Psoas muscle (tissue), 8 donors: ENCODE data around the gene PTPRD. TPM values are rescaled to one million over a fixed set of nuclear protein-coding genes. Genes with fewer than 3 reads are reported as not detected.

Experiments used
- ATAC-seq, 4 donors: fragments of 200-7000 bp; cut with Tn5 transposase; one replicate each; pipeline ENCODE4 v1.9.1; 2020; ENCODE audit warnings: moderate library complexity in 3 of 4, mild to moderate bottlenecking in 2 of 4
- DNase-seq, 2 donors: peaks; one replicate each; pipeline ENCODE4 v3.0.0-alpha.2; 2020
- H3K27ac ChIP-seq: fragments of 200-600 bp; one replicate; pipeline ENCODE4 v1.8.0; 2022
- H3K27me3 ChIP-seq, 3 donors: fragments of 200-600 bp in 1 of 3; one replicate each; pipeline versions ENCODE4 v1.6.1 to v1.8.0; 2013 to 2022; ENCODE audit warnings: low read length in 2 of 3, mild to moderate bottlenecking in 2 of 3, moderate library complexity in 1 of 3; ENCODE audit not compliant: insufficient read depth in 3 of 3
- H3K36me3 ChIP-seq, 2 donors: fragments of 200-600 bp in 1 of 2; one replicate each; pipeline versions ENCODE4 v1.6.1 to v1.8.0; 2013 to 2022; ENCODE audit warnings: low read depth in 1 of 2, mild to moderate bottlenecking in 1 of 2, moderate library complexity in 1 of 2; ENCODE audit not compliant: insufficient read depth in 1 of 2
- H3K4me1 ChIP-seq: fragments of 200-600 bp; one replicate; pipeline ENCODE4 v1.8.0; 2022
- H3K4me3 ChIP-seq: fragments of 200-600 bp; one replicate; pipeline ENCODE4 v1.8.0; 2022; ENCODE audit warnings: mild to moderate bottlenecking
- H3K9me3 ChIP-seq: fragments of 200-600 bp; one replicate; pipeline ENCODE4 v1.8.0; 2022
- WGBS, 3 donors: extraction: QIAGEN DNeasy Blood & Tissue Kit; methylation state at CpG; one replicate each; pipeline versions ENCODE4 v1.1.6 to v1.1.7; 2013; 5-methylcytosine and 5-hydroxymethylcytosine counted together
- intact Hi-C, 2 donors: fragments of 100-400 bp; cut with DNase I; formaldehyde crosslinking; loops; one replicate each; pipeline versions ENCODE4 v1.11.0 to v1.14.2; 2022
- polyA plus RNA-seq, 3 donors: library from polyadenylated mRNA; stranded (reverse); fragments of 200-250 nt; gene quantifications; one replicate each; pipeline ENCODE4 v1.2.3, GENCODE V29; 2013
- total RNA-seq, 4 donors: library from RNA; stranded (reverse); fragmentation: NEBNext Ultra II Directional in 2 of 4; extraction: Animal tissue kit (Norgen Biotek cat#: 25700) in 2 of 4; gene quantifications; one replicate each; pipeline versions ENCODE4 v1.2.1 to v1.2.4, GENCODE V29; 2021 to 2023
- TF ChIP-seq, protein P1 (sequence below): fragments of 200-600 bp; IDR thresholded peaks from one replicate; pipeline ENCODE4 v1.8.0; 2022; ENCODE audit warnings: antibody characterized with exemption
- donor health status: healthy with polysubstance abuse.
- donor health status: DM: no; HTN: no; CAD: no; lungs with moderate emphysema.
- donor health status: Bipolar disorder and iron deficiency.
- donor health status: healthy.
- donor health status: DM: yes; HTN: yes; CAD: no.
- donor health status: DM: no; HTN: no; CAD: no.
- donor health status: DM: no; HTN: no; CAD: no.
- donor health status: DM: yes; HTN: yes; CAD: no.

PTPRD gene
- total and polyA plus RNA-seq, 7 donors: 0.44 to 3.1 (median 0.91) TPM

DNA sequence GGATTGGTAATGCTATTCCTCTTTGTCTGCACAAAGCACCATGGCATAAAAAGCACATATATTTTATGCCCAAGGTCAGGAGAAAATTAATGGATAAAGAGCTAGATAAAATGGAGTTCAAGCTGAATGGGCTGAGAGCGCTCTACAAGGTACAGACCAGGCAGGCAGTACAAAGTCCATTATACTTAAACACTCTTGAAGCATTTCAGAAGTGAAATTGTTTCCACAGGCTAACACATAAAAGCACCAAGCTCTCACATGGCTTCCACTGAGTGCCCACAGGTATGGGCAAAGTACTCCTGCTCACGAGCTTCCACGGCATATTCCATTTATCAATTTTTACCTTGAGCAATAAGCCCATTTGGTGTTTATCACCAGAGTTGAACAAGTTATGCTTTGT, 2042.0 kb downstream of the PTPRD start:
- intact Hi-C loops: no loop called here
- no peak overlapping the region for H3K4me3 ChIP-seq
- no peaks in the 10 kb centered on the region for H3K36me3 ChIP-seq
- no peaks in the 10 kb centered on the region for H3K4me1 ChIP-seq
- DNase-seq (no peak), ATAC-seq (no peak)
- TF ChIP-seq, protein P1, sequence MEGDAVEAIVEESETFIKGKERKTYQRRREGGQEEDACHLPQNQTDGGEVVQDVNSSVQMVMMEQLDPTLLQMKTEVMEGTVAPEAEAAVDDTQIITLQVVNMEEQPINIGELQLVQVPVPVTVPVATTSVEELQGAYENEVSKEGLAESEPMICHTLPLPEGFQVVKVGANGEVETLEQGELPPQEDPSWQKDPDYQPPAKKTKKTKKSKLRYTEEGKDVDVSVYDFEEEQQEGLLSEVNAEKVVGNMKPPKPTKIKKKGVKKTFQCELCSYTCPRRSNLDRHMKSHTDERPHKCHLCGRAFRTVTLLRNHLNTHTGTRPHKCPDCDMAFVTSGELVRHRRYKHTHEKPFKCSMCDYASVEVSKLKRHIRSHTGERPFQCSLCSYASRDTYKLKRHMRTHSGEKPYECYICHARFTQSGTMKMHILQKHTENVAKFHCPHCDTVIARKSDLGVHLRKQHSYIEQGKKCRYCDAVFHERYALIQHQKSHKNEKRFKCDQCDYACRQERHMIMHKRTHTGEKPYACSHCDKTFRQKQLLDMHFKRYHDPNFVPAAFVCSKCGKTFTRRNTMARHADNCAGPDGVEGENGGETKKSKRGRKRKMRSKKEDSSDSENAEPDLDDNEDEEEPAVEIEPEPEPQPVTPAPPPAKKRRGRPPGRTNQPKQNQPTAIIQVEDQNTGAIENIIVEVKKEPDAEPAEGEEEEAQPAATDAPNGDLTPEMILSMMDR: no peak
- no peaks in the 10 kb centered on the region for H3K9me3 ChIP-seq
- H3K27ac ChIP-seq: no peak overlapping the region
- WGBS, 3 donors: 89 to 97% (median 92%) methylated on average over 3 of the region's 3 CpGs
- no peaks in the 10 kb centered on the region for H3K27me3 ChIP-seq

DNA sequence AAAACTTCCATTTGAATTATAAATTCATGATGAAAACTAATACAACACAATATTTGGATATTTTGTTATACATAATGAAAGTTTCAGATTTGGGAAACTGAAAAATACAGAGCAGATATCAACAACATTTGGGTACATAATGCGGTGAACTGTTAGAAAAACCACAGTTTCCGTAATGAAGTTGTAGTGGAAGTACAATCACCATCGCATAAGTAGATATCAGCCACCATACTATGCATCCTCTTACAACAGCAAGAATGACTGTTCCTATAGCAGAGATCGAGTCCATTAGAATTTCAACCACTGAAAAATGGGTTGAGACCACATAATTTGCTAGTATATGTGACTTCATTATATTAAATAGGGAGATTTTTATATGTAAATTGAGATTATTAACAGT, 2043.0 kb downstream of the PTPRD start:
- 91 to 98% (median 94%) methylated on average over 4 of the region's 4 CpGs for WGBS, 3 donors
- intact Hi-C loops: no loop called here

DNA sequence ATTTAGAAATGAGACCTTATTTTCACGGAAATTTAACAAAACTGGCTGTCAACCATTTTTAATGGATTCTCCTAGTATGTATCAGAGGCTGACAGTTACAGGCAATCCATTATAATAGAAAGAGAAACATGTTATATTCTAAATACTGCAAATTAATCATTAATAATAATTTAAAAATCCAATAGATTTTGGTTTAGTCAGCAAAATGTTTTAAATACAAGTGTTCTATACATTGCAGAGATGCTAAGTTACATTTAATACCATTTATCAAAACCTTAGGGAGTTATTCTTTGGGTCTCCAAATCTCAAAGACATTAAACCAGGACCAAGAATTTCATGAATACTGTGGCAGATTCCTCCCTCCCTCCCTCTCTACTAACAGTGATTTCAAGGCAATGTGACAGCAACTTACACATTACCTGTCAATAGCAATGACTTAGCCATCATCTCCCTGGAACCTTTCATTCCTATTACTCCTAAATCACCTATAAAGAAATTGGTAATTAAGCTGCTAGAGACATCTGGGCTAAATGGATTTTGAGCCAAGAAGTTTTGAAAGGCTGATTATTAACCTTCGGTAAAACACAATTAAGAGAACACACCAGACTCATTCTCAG, 2044.7 kb downstream of the PTPRD start:
- intact Hi-C loops: no loop called here
- WGBS, 3 donors: 78 to 88% (median 86%) methylated on average over 2 of the region's 2 CpGs
- H3K36me3 ChIP-seq: no peaks in the 10 kb centered on the region
- no peaks in the 10 kb centered on the region for H3K4me1 ChIP-seq
- H3K27me3 ChIP-seq: no peaks in the 10 kb centered on the region
- no peaks in the 10 kb centered on the region for H3K9me3 ChIP-seq
- ATAC-seq (no peak), DNase-seq (no peak)
- TF ChIP-seq, protein P1: no peak
- H3K27ac ChIP-seq: no peak overlapping the region
- no peak overlapping the region for H3K4me3 ChIP-seq

More for the DNA sequence above, 2043.0 kb downstream of the PTPRD start:
- TF ChIP-seq, protein P1: no peak
- H3K4me3 ChIP-seq: no peak overlapping the region
- no peaks in the 10 kb centered on the region for H3K4me1 ChIP-seq
- ATAC-seq: no peak
- H3K27ac ChIP-seq: no peak overlapping the region
- no peak for DNase-seq
- no peaks in the 10 kb centered on the region for H3K9me3 ChIP-seq
- H3K36me3 ChIP-seq: no peaks in the 10 kb centered on the region
- no peaks in the 10 kb centered on the region for H3K27me3 ChIP-seq

DNA sequence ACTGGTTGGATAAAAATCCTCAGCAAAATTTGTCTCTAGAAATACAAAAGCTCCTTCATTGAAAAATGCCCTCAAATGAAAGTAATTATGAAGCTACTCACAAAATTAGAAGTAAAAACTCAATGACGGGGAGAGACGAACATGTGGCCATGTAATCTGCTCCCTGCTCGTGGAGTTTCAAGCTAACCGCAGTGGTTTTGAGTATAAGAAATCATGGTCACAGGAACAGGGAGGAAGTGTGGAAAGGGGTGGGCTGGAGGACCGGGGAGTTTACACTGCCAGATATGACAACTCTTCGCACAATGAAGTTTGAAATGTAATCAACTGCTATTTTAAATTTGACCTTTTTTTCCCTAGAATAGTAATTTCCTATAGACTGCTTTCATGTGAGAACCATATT, 2047.8 kb downstream of the PTPRD start:
- intact Hi-C loops: no loop called here
- no peak overlapping the region for H3K27ac ChIP-seq
- TF ChIP-seq, protein P1: no peak
- no peaks in the 10 kb centered on the region for H3K27me3 ChIP-seq
- no peaks in the 10 kb centered on the region for H3K4me1 ChIP-seq
- no peak overlapping the region for H3K4me3 ChIP-seq
- H3K36me3 ChIP-seq: no peaks in the 10 kb centered on the region
- no peaks in the 10 kb centered on the region for H3K9me3 ChIP-seq
- WGBS, 3 donors: 81 to 89% (median 82%) methylated on average over 6 of the region's 6 CpGs
- ATAC-seq (no peak), DNase-seq (no peak)
